Stimulated activated CD4-positive, alpha-beta T cell treated with anti-CD3 and anti-CD28 coated beads, Interleukin-1b, Interleukin-23, amount 100 ng/mL, for 4 hours (primary cell): ENCODE data around the gene JKAMP.

Experiments
- DNase-seq, 2 donors: peaks; one replicate each; pipeline ENCODE4 v3.0.0-alpha.2; 2020; ENCODE audit warnings: low read depth in 2 of 2

JKAMP gene

GRCh38 chr14:59540852-59541251, 56.5 kb downstream of the JKAMP start:
- DNase-seq, result no peak

- no peak for DNase-seq
Observed at GRCh38 chr14:59541731-59542130, 57.4 kb downstream of the JKAMP start.

GRCh38 chr14:59543873-59544272, 59.6 kb downstream of the JKAMP start:
- DNase-seq, result no peak

GRCh38 chr14:59547310-59547709, 63.0 kb downstream of the JKAMP start:
- no peak for DNase-seq
